GM12878 (cell line): ENCODE measurements around the gene VEGFA. TPM values are rescaled to one million over a fixed set of nuclear protein-coding genes. Genes with fewer than 3 reads are reported as not detected.

Source experiments
- ATAC-seq: fragments of 200-7000 bp; cut with Tn5 transposase; 3 replicates; pipeline ENCODE4 v1.9.1; 2020; ENCODE audit warnings: mild to moderate bottlenecking, moderate library complexity
- BruUV-seq: library from RNA; stranded (reverse); fragments of 400-500 nt; replicated peaks from 2 replicates; lab custom pipeline; 2021; lab: Mats Ljungman, UMichigan
- CTCF ChIA-PET: fragments of 300-600 bp; sonication (Branson Sonifier 250); formaldehyde crosslinking; extraction: SDS; loops from one replicate; lab custom pipeline; 2021; ENCODE audit warnings: inconsistent platforms; lab: Yijun Ruan, JAX
- POLR2A ChIA-PET: fragments of 350-600 bp; formaldehyde crosslinking; extraction: SDS; loops from one replicate; lab custom pipeline; 2021; ENCODE audit warnings: inconsistent platforms; lab: Charles Lee
- RAD21 ChIA-PET: fragments of 300-600 bp; sonication (Branson Sonifier 250); formaldehyde crosslinking; loops from one replicate; lab custom pipeline; 2023; ENCODE audit warnings: antibody characterized with exemption; ENCODE audit not compliant: unreplicated experiment; lab: Charles Lee
- SMC1A ChIA-PET: fragments of 300-600 bp; sonication (Branson Sonifier 250); formaldehyde crosslinking; loops from one replicate; lab custom pipeline; 2023; ENCODE audit not compliant: unreplicated experiment, uncharacterized antibody; lab: Charles Lee
- DNase-seq: peaks from one replicate; pipeline ENCODE4 v3.0.0-alpha.2; 2011; ENCODE audit warnings: low read depth, low spot score
- FAIRE-seq: peaks from 3 replicates; lab custom pipeline; 2011; peaks lifted over from hg19 to GRCh38; lab: Jason Lieb, UNC
- H2AFZ ChIP-seq: 2 replicates; pipeline ENCODE4 v1.6.0; 2011; ENCODE audit warnings: low read depth, low read length, control low read depth; ENCODE audit not compliant: control insufficient read depth
- H3K27ac ChIP-seq: 2 replicates; pipeline ENCODE4 v1.5.1; 2011; ENCODE audit warnings: control low read depth; ENCODE audit not compliant: control insufficient read depth, insufficient read depth
- H3K27me3 ChIP-seq, 2 experiments: replicated peaks in 1 of 2; 2 replicates each; pipeline versions ENCODE4 v1.6.0 to v1.6.1; 2011; ENCODE audit warnings: low read length in 1 of 2; ENCODE audit not compliant: control insufficient read depth in 2 of 2, insufficient read depth in 2 of 2
- H3K36me3 ChIP-seq, 2 experiments: 2 replicates each; pipeline ENCODE4 v1.5.1; 2011; ENCODE audit warnings: low read length in 1 of 2; ENCODE audit not compliant: control insufficient read depth in 2 of 2, insufficient read depth in 2 of 2
- H3K4me1 ChIP-seq: 2 replicates; pipeline ENCODE4 v1.6.1; 2011; ENCODE audit warnings: mild to moderate bottlenecking, low read length, moderate library complexity, mixed read lengths; ENCODE audit not compliant: control insufficient read depth, insufficient read depth
- H3K4me2 ChIP-seq: 2 replicates; pipeline ENCODE4 v1.6.0; 2011; ENCODE audit warnings: control low read depth; ENCODE audit not compliant: control insufficient read depth, insufficient read depth
- H3K4me3 ChIP-seq: fragments of 200-600 bp; sonication (generic); 2 replicates; pipeline ENCODE4 v1.5.1; 2016
- H3K79me2 ChIP-seq: 2 replicates; pipeline ENCODE4 v1.6.0; 2011; ENCODE audit warnings: low read length; ENCODE audit not compliant: control insufficient read depth, insufficient read depth
- H3K9ac ChIP-seq: 2 replicates; pipeline ENCODE4 v1.8.0; 2011; ENCODE audit warnings: low read length, control low read depth, mixed read lengths; ENCODE audit not compliant: control insufficient read depth, insufficient read depth
- H3K9me3 ChIP-seq: replicated peaks from 3 replicates; pipeline ENCODE4 v1.5.1; 2011; ENCODE audit warnings: mild to moderate bottlenecking, low read length; ENCODE audit not compliant: control insufficient read depth, insufficient read depth
- H4K20me1 ChIP-seq: 2 replicates; pipeline ENCODE4 v1.6.0; 2011; ENCODE audit not compliant: control insufficient read depth, insufficient read depth
- ASH2L ChIP-seq: fragments of 300-600, 200-600 bp; sonication (generic); IDR thresholded peaks from 2 replicates; pipeline ENCODE4 v1.6.1; 2017; ENCODE audit warnings: low read depth, mild to moderate bottlenecking, borderline replicate concordance
- CBX5 ChIP-seq: sonication (generic); IDR thresholded peaks from 2 replicates; pipeline ENCODE4 v1.6.1; 2016; ENCODE audit warnings: low read depth, moderate library complexity, mild to moderate bottlenecking, inconsistent platforms
- FOXM1 ChIP-seq: IDR thresholded peaks from 2 replicates; pipeline ENCODE4 v1.6.1; 2012; ENCODE audit warnings: low read depth, mild to moderate bottlenecking, inconsistent platforms, low read length, moderate library complexity
- NBN ChIP-seq: fragments of 450-650 bp; IDR thresholded peaks from 2 replicates; pipeline ENCODE4 v1.6.1; 2016
- NFXL1 ChIP-seq: fragments of 450-650 bp; IDR thresholded peaks from 2 replicates; pipeline ENCODE4 v1.6.1; 2017; ENCODE audit warnings: antibody characterized with exemption, mild to moderate bottlenecking, borderline replicate concordance
- RUNX3 ChIP-seq: IDR thresholded peaks from 2 replicates; pipeline ENCODE4 v1.6.1; 2012; ENCODE audit warnings: low read length, inconsistent platforms
- SKIL ChIP-seq: fragments of 450-650 bp; IDR thresholded peaks from 2 replicates; pipeline ENCODE4 v1.6.1; 2017; ENCODE audit warnings: mild to moderate bottlenecking, low read depth, inconsistent platforms; ENCODE audit not compliant: poor library complexity, severe bottlenecking
- SMAD1 ChIP-seq: fragments of 450-650 bp; IDR thresholded peaks from 2 replicates; pipeline ENCODE4 v1.6.1; 2018; ENCODE audit warnings: mild to moderate bottlenecking, low read depth; ENCODE audit not compliant: partially characterized antibody
- WRNIP1 ChIP-seq: IDR thresholded peaks from 2 replicates; pipeline ENCODE4 v1.6.1; 2011; ENCODE audit warnings: low read depth, low read length, improper control_type of control experiment, borderline replicate concordance
- ZNF274 ChIP-seq: IDR thresholded peaks from one replicate; pipeline ENCODE4 v1.8.0; 2011; ENCODE audit not compliant: insufficient read length, insufficient read depth
- ZZZ3 ChIP-seq: IDR thresholded peaks from 2 replicates; pipeline ENCODE4 v1.6.1; 2011; ENCODE audit warnings: low read depth; ENCODE audit not compliant: control insufficient read depth, insufficient read length
- WGBS: methylation state at CpG from one replicate; pipeline ENCODE4 v1.1.6; 2016; ENCODE audit warnings: low lambda C conversion rate; ENCODE audit not compliant: insufficient replicate concordance, insufficient coverage; ENCODE audit errors: missing lambda C conversion rate; 5-methylcytosine and 5-hydroxymethylcytosine counted together
- in situ Hi-C: fragments of 300-500 bp; cut with MboI; formaldehyde crosslinking; loops from 9 replicates; pipeline ENCODE4 v1.14.3; 2018; ENCODE audit warnings: mixed read lengths
- intact Hi-C: fragments of 100-400 bp; cut with micrococcal nuclease; formaldehyde crosslinking; loops from one replicate; pipeline ENCODE4 v1.14.2; 2022; ENCODE audit not compliant: unreplicated experiment
- polyA plus RNA-seq, 11 experiments: library from polyadenylated mRNA; depleted of rRNA in 4 of 11; unstranded in 6 of 11; stranded (reverse) in 5 of 11; fragments of >200 nt; fragmentation: Nextera tagmentation in 4 of 11; fragmentation: Illumina TruSeq in 1 of 11; extraction: Ambion mirVana in 4 of 11; extraction: Trizol in 1 of 11; gene quantifications; 1 replicate in 1 of 11; 2 replicates in 10 of 11; pipeline versions ENCODE4 v1.2.1 to v1.2.3, GENCODE V29; 2011 to 2016; ENCODE audit warnings: inconsistent platforms in 2 of 11, missing spikeins in 2 of 11, low read depth in 1 of 11
- total RNA-seq, 4 experiments: library from RNA; depleted of rRNA in 3 of 4; stranded (reverse); fragments of >200 nt in 3 of 4; fragmentation: Illumina TruSeq in 1 of 4; extraction: Trizol in 1 of 4; gene quantifications; 2 replicates each; pipeline versions ENCODE4 v1.2.1 to v1.2.3, GENCODE V29; 2013 to 2021
- TF ChIP-seq, protein P1 (sequence below): IDR thresholded peaks from 2 replicates; pipeline ENCODE4 v1.6.1; 2012; ENCODE audit warnings: low read depth, low read length, improper control_type of control experiment
- TF ChIP-seq, protein P2 (sequence below): fragments of 450-650 bp; formaldehyde crosslinking; IDR thresholded peaks from 2 replicates; pipeline ENCODE4 v1.4.0; 2022; ENCODE audit warnings: mild to moderate bottlenecking, moderate library complexity

VEGFA gene
- total and polyA plus RNA-seq, 10 of the 15 experiments (the other 5 are each of a cell fraction or from before 2014, with no cell fraction given), result 0.96 to 140 (median 16.9) TPM

DNA sequence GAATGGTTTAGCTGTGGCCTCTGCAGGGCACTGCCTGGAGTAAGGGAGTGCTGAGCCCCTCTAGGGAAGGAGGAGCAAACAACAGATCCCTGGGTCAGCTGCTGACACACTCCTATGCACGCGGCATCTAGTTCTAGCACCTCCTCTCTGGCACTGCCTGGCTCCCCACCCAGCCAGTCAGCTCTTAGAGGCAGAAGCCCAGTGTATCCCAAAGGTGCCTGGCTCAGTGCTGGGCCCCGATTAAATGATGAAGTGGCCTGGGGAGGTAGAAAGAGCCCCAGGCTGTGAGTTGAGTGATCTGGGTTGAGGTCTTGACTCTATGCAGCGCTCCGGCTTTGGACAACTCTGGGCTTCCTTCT, 7.6 kb upstream of the VEGFA start:
- Histone ChIP-seq H3K4me2 (no peak overlapping the region), H3K9ac (no peak overlapping the region), H3K27me3 (no peaks in the 10 kb centered on the region), H2AFZ (no peak overlapping the region), H3K36me3 (no peaks in the 10 kb centered on the region), H3K9me3 (no peaks in the 10 kb centered on the region), H4K20me1 (no peaks in the 10 kb centered on the region), H3K27ac (no peak overlapping the region), H3K4me3 (no peak overlapping the region), H3K79me2 (no peaks in the 10 kb centered on the region), H3K4me1 (peaks cover 8% of the 10 kb centered on the region)
- DNase-seq (no peak), ATAC-seq (no peak), FAIRE-seq (no peak)
- POLR2A ChIA-PET, result interaction anchor here (1.5 kb wide), 1 partner anchor 37 kb away, joined by 5 read pairs; no protein-coding TSS in a partner anchor
- in situ Hi-C loops, result no loop called here
- SMC1A ChIA-PET, result interaction anchor here (0.8 to 1.6 kb wide), 6 partner anchors 11 to 317 kb away, joined by 3 to 4 read pairs (median 4); no protein-coding TSS in a partner anchor
- no peak for TF ChIP-seq WRNIP1
- no peak for TF ChIP-seq NFXL1
- TF ChIP-seq, protein P1, sequence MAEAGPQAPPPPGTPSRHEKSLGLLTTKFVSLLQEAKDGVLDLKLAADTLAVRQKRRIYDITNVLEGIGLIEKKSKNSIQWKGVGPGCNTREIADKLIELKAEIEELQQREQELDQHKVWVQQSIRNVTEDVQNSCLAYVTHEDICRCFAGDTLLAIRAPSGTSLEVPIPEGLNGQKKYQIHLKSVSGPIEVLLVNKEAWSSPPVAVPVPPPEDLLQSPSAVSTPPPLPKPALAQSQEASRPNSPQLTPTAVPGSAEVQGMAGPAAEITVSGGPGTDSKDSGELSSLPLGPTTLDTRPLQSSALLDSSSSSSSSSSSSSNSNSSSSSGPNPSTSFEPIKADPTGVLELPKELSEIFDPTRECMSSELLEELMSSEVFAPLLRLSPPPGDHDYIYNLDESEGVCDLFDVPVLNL, result no peak
- no peak for TF ChIP-seq SMAD1
- TF ChIP-seq ASH2L, result no peak
- no peak for TF ChIP-seq RUNX3
- TF ChIP-seq ZZZ3, result no peak
- TF ChIP-seq ZNF274, result no peak
- TF ChIP-seq FOXM1, result no peak
- no peak for TF ChIP-seq CBX5
- no peak for TF ChIP-seq SKIL
- no peak for TF ChIP-seq NBN
- TF ChIP-seq, protein P2, sequence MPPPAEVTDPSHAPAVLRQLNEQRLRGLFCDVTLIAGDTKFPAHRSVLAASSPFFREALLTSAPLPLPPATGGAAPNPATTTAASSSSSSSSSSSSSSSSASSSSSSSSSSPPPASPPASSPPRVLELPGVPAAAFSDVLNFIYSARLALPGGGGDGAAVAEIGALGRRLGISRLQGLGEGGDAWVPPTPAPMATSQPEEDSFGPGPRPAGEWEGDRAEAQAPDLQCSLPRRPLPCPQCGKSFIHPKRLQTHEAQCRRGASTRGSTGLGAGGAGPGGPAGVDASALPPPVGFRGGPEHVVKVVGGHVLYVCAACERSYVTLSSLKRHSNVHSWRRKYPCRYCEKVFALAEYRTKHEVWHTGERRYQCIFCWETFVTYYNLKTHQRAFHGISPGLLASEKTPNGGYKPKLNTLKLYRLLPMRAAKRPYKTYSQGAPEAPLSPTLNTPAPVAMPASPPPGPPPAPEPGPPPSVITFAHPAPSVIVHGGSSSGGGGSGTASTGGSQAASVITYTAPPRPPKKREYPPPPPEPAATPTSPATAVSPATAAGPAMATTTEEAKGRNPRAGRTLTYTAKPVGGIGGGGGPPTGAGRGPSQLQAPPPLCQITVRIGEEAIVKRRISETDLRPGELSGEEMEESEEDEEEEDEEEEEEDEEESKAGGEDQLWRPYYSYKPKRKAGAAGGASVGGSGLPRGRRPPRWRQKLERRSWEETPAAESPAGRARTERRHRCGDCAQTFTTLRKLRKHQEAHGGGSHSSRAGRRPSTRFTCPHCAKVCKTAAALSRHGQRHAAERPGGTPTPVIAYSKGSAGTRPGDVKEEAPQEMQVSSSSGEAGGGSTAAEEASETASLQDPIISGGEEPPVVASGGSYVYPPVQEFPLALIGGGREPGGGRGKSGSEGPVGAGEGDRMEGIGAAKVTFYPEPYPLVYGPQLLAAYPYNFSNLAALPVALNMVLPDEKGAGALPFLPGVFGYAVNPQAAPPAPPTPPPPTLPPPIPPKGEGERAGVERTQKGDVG (CRISPR knock-in tag), result no peak
- no TSS peak for BruUV-seq
- CTCF ChIA-PET, result interaction anchor here (0.6 to 5.1 kb wide), 12 partner anchors 8 to 744 kb away, joined by 3 to 43 read pairs (median 4); partner anchors contain the start of gene VEGFA
- RAD21 ChIA-PET, result interaction anchor here (1.0 to 1.8 kb wide), 5 partner anchors 12 to 316 kb away, joined by 3 to 4 read pairs (median 4); no protein-coding TSS in a partner anchor
- WGBS, result 81% methylated on average over 5 of the region's 5 CpGs
- intact Hi-C loops, result no loop called here
